Activated CD8-positive, alpha-beta T cell treated with anti-CD3 and anti-CD28 coated beads, Interleukin-2, amount 10 ng/mL, durations not matched to agents 7 days and 5 days (primary cell): ENCODE results near the gene GJD3. TPM values are rescaled to one million over a fixed set of nuclear protein-coding genes. Genes with fewer than 3 reads are reported as not detected.

Experiments
- ATAC-seq: fragments of 150-1000 bp; cut with Tn5 transposase; one replicate; pipeline ENCODE4 v1.10.0; 2021; ENCODE audit warnings: moderate library complexity
- CTCF ChIA-PET: fragments of 350-600 bp; sonication (Branson Sonifier 250); formaldehyde crosslinking; loops from one replicate; lab custom pipeline; 2021; ENCODE audit warnings: antibody characterized with exemption; lab: Charles Lee
- POLR2A ChIA-PET: fragments of 350-600 bp; sonication (Branson Sonifier 250); formaldehyde crosslinking; loops from one replicate; lab custom pipeline; 2021; ENCODE audit warnings: antibody characterized with exemption; lab: Charles Lee
- DNase-seq: peaks from one replicate; pipeline ENCODE4 v3.0.0-alpha.2; 2020
- H3K27ac Mint-ChIP-seq: one replicate; pipeline ENCODE4 v1.8.0; 2021; ENCODE audit warnings: mild to moderate bottlenecking, mixed read lengths
- H3K27me3 Mint-ChIP-seq: one replicate; pipeline ENCODE4 v1.8.0; 2021; ENCODE audit warnings: low read depth, mixed read lengths
- H3K36me3 Mint-ChIP-seq: one replicate; pipeline ENCODE4 v1.8.0; 2021; ENCODE audit warnings: low read depth, mixed read lengths
- H3K4me1 Mint-ChIP-seq: one replicate; pipeline ENCODE4 v1.8.0; 2021; ENCODE audit warnings: low read depth, mixed read lengths
- H3K4me3 Mint-ChIP-seq: one replicate; pipeline ENCODE4 v1.8.0; 2021; ENCODE audit warnings: mild to moderate bottlenecking, mixed read lengths
- H3K9me3 Mint-ChIP-seq: one replicate; pipeline ENCODE4 v1.8.0; 2022; ENCODE audit warnings: mixed read lengths; ENCODE audit not compliant: insufficient read depth
- total RNA-seq, 2 experiments: library from RNA; stranded (reverse); gene quantifications; one replicate each; pipeline ENCODE4 v1.2.3, GENCODE V29; 2021

The GJD3 gene
- total RNA-seq, 2 experiments from 2014 or later: 0.29 TPM; not detected in 1

DNA sequence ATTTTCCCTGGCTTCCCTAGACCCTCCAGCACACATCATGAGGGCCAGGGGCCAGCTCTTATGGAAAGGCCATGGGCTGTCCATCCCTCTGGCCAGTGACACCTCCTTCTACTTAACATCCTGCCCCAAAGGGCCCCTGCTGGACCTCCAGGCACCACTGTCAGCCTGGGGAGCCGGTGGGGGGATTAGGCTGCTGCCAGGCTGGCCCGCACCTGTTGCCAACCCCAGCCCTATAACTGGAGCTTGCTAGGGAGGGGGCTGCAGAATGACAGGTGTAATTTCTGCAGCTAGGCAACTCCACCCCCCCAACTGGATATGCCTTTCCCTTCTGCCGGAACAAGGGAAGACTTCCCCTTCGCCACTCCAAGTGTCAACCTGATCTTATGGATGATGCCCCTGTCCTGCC is 43.0 kb downstream of the GJD3 start:
- Mint-ChIP-seq H3K27ac (peak overlapping the region; percentile 98), H3K27me3 (no peaks in the 10 kb centered on the region), H3K4me1 (peaks cover 77% of the 10 kb centered on the region), H3K4me3 (peak overlapping the region; percentile 95), H3K36me3 (peaks cover 50% of the 10 kb centered on the region), H3K9me3 (no peaks in the 10 kb centered on the region)
- ATAC-seq: no peak
- ChIA-PET CTCF (interaction anchor here (0.7 to 7.3 kb wide), 6 partner anchors 14 to 212 kb away, joined by 3 to 61 read pairs (median 4); no protein-coding TSS in a partner anchor), POLR2A (interaction anchor here (0.6 to 2.7 kb wide), 8 partner anchors 10 to 221 kb away, joined by 3 to 20 read pairs (median 5); partner anchors contain the start of gene RARA)
- DNase-seq: no peak

DNA sequence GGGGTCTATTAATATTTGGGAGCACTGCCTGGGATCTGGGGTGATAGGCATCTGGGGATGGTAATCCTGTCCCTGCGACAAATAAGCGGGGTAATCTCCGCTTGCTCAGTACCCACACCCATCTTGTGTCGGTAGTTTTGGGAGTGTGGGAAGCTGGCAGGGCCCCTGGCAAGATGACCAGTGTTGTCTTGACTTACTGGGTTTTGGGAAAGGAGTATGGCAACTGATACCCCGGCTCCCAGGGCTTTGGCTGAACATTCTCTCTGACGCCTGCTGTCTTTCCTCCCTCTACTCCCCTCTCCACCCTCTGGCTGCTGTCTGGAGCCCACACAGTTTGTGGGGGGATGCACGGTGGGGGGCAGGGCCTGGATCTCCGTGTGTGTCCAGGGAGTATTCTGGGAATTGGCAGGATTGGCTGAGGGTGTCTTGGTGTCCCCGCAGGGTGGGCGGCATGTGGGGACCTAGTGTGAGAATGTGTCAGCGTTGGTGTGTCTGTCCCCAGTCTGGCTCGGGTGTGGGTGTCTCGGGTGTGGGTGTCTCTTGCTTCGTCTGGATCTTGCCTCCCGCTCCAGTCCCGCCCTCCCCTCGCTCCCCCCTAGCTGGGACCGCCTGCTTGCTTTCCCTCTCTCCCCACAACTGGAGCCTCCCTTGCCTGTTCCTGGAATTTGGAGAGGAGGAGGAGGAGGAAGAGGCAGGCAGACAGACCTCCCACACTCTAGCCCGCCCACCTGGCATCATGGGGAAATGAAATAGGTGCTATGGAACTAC is 43.6 kb downstream of the GJD3 start:
- DNase-seq: peak; percentile 54
- ChIA-PET CTCF (interaction anchor here (1.0 to 7.3 kb wide), 6 partner anchors 13 to 41 kb away, joined by 4 to 61 read pairs (median 8); no protein-coding TSS in a partner anchor), POLR2A (interaction anchor here (0.6 to 2.1 kb wide), 7 partner anchors 9 to 222 kb away, joined by 3 to 16 read pairs (median 5); partner anchors contain the start of gene RARA)
- Mint-ChIP-seq H3K4me1 (peaks cover 77% of the 10 kb centered on the region), H3K27ac (peak overlapping the region; percentile 98), H3K27me3 (no peaks in the 10 kb centered on the region), H3K4me3 (peak overlapping the region; percentile 95), H3K9me3 (no peaks in the 10 kb centered on the region), H3K36me3 (peaks cover 45% of the 10 kb centered on the region)
- ATAC-seq: no peak

DNA sequence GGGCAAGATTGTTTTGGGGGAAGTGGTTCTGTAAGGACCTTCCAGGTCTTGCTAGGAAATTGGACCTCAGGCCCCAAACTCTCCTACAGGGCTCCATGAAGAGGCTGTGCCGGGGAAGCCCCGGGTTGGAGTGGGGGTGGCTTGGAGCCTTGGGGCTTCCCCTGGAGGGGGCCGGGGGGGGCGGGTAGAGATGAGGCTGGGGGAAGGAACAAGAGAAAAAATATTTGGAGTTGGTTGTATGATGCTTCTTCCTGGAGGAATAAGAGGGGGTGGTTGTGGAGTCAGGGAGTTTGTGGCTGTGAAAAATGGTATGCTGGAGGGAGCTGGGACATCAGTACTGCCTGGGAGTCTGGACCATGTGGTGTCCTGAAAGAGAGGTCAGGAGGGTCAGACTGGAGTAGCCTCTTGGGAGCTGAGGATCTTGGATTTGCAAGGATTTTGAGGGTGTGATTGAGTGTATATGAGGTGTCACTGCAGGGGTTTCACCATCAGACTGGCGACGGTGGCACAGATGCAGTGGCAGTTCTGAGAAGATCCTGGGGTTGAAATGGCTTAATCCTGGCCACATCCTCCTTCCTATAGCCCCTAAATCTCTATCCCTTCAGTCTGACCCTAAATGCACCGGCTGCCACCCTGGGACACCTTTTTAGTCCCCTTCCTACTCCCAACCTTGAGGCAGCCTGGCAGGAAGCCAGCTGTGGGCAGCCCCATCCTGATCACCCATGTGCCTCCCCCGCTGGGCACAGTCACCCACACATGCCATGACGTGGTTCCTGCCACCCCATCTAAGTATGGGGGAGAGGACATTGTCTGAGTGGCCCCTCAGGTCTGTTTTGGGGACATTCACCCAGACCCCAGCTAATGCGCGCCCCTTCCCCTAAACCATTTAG is 44.6 kb downstream of the GJD3 start:
- Mint-ChIP-seq H3K27me3 (no peaks in the 10 kb centered on the region), H3K4me3 (peak overlapping the region; percentile 95), H3K9me3 (no peaks in the 10 kb centered on the region), H3K36me3 (peaks cover 43% of the 10 kb centered on the region), H3K4me1 (peaks cover 76% of the 10 kb centered on the region), H3K27ac (peak overlapping the region; percentile 98)
- POLR2A ChIA-PET: interaction anchor here (1.2 to 2.0 kb wide), 5 partner anchors 9 to 32 kb away, joined by 3 to 10 read pairs (median 5); partner anchors contain the start of genes CDC6 and RARA
- DNase-seq (peak; percentile 65), ATAC-seq (no peak)
- CTCF ChIA-PET: interaction anchor here (1.0 to 7.3 kb wide), 10 partner anchors 7 to 42 kb away, joined by 3 to 61 read pairs (median 4); partner anchors contain the start of gene RARA

DNA sequence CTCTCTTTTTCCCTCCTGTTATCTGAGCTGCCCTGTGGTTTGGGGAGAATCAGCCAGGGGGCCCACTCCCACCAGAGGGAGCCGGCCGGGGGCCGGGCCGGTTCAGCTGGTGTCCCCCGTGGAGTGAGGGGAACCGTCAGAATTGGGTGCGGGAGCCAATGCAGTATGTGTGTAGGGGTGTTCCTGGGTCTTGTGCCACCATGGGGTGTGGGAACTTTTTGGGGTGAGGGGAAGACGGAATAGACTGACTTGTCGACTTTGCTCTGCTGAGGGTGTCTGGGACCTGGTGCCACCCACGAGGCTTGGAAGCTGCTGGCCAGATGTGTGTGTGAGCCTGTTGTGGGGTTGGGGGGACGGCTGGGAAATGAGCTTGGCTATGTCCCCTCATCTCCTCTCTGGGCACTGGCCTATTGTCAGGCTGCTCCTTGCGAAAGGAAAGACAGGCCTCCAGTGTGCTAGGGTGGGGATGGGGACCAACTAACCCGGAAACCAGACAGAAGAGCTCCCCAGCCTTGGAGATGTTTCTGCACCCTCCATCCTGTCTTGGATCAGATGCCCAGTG is 45.6 kb downstream of the GJD3 start:
- DNase-seq (no peak), ATAC-seq (no peak)
- peaks cover 38% of the 10 kb centered on the region for H3K36me3 Mint-ChIP-seq
- H3K27ac Mint-ChIP-seq: peak overlapping the region; percentile 98
- no peaks in the 10 kb centered on the region for H3K9me3 Mint-ChIP-seq
- H3K27me3 Mint-ChIP-seq: no peaks in the 10 kb centered on the region
- ChIA-PET POLR2A (interaction anchor here (0.7 to 2.0 kb wide), 9 partner anchors 8 to 100 kb away, joined by 3 to 10 read pairs (median 4); partner anchors contain the start of genes CDC6, RARA and WIPF2), CTCF (interaction anchor here (1.0 to 7.3 kb wide), 11 partner anchors 8 to 39 kb away, joined by 3 to 61 read pairs (median 4); partner anchors contain the start of gene RARA)
- peaks cover 75% of the 10 kb centered on the region for H3K4me1 Mint-ChIP-seq
- H3K4me3 Mint-ChIP-seq: peak overlapping the region; percentile 95

DNA sequence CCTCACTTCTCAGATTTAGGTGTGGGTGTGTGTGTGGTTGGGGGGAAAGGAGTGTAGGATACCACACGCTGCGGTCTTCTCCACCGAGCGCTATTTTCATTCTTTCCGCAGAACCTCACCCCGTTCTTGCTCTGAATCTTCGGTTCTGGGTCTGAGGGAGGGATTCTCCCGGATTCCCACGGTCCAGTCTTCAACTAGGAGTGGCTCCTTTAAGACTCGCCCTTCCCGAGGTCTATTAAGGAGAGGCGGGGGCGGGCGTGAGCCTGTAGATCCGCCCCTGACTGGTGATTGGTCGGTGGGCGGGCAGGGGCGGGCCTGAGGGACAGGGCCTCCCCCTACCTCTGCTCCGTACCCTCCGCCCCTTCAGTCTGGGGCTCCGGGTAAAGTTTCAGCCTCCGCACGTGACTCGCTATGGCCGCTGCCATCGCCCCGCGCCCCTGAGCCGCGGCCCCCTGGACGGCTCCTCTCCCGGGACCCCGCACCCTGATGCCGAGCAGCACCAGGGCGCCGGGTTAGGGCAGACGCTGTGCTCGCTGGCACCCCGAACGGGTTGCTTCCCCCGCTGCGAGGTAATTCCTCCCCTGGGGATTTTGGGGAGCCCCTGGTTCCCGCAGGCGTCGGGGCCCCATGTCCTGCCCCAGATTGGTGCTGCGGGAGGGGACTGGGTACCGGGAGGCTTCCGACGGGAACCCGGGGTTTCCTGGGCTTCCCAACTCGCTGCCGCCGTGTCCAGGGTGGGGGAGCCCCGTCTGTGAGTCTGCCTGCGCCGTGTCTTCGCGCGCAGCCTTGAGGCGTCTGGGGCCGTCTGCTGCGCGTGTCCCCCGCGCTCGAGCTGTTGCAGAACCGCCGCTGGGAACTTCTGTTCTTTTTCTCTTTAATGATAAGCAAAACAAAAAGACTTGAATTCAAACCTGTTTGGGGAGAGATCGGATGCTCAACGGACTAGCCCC is 46.4 kb downstream of the GJD3 start:
- peaks cover 44% of the 10 kb centered on the region for H3K36me3 Mint-ChIP-seq
- POLR2A ChIA-PET: interaction anchor here (0.7 to 1.6 kb wide), 12 partner anchors 9 to 99 kb away, joined by 3 to 10 read pairs (median 4); partner anchors contain the start of genes CDC6, RARA and WIPF2
- CTCF ChIA-PET: interaction anchor here (0.7 to 7.3 kb wide), 18 partner anchors 9 to 119 kb away, joined by 3 to 61 read pairs (median 6); partner anchors contain the start of gene RARA

DNA sequence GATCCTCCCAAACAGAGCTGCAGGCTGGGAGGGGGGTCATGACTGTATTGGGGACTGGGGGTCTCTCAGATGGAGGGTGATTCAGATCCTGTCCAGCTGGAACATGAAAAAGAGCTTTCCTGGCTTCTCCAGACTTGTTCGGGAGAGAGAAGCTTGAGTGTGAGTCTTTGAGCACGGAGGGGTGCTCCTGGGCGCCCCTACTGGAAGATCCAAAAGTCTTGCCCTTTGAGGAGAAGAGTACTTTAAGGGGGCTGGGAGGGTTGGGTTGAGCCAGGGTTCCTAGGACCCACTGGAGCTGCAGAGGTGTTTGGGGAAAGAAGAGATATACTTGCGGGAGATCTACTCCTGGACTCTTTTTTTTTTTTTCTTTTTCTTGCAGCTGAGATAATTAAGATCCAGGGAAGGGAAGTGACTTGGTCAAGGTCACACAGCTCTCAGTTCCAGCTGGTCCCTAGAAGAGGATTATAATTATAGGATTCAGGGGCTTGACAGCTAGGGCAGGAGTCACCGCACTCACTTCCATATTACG is 47.1 kb downstream of the GJD3 start:
- Mint-ChIP-seq H3K36me3 (peaks cover 41% of the 10 kb centered on the region), H3K27ac (peak overlapping the region; percentile 87), H3K4me1 (peaks cover 61% of the 10 kb centered on the region), H3K27me3 (no peaks in the 10 kb centered on the region), H3K4me3 (peak overlapping the region; percentile 95), H3K9me3 (no peaks in the 10 kb centered on the region)
- ATAC-seq (no peak), DNase-seq (peak; percentile 70)
- POLR2A ChIA-PET: interaction anchor here (0.7 to 1.3 kb wide), 6 partner anchors 10 to 29 kb away, joined by 3 to 8 read pairs (median 4); no protein-coding TSS in a partner anchor
- CTCF ChIA-PET: interaction anchor here (0.7 to 7.3 kb wide), 18 partner anchors 9 to 119 kb away, joined by 3 to 61 read pairs (median 4); no protein-coding TSS in a partner anchor

More for the DNA sequence above, 46.4 kb downstream of the GJD3 start:
- Mint-ChIP-seq H3K4me1 (peaks cover 67% of the 10 kb centered on the region), H3K27me3 (no peaks in the 10 kb centered on the region), H3K9me3 (no peaks in the 10 kb centered on the region), H3K4me3 (peak overlapping the region; percentile 95), H3K27ac (peak overlapping the region; percentile 98)
- peak; percentile 94 for DNase-seq
- ATAC-seq: peak; percentile 66

DNA sequence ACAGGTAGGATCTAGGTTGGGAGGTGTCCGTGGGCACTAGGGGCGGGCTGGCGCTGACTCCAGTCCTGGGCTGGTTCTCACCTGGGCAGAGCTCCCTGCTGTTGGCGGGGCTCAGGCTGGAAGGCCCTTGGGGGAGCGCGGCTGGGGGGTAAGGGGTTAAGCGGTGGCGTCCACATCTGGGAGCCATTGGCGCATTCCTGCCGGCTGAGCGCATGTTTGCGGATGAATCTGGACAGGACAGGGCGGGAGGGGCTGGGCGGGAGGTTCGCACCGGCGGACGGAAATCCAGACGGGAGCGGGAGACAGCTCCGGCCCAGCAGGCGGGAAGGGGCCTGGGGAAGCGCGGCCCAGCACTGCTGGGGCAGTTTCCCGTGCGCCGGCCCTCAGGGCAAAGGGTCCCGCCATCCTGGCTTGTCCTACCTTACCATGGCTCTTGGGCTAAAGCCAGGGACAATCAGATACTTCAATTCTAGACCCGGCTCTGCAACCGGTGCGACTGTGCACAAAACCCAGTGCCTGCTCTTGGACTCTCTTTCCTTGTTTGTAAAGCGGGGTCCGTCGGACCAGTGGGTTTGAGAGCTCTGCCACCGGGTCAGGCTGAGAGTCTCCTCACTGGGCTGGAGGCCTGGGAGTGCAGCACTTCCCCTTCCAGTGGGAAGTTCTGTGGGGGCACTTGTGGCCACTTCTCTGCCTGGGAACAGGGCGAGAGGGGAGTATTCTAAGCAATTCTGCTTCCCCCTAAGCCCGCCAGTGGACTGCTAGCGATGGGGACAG is 47.8 kb downstream of the GJD3 start:
- no peak for ATAC-seq
- peak overlapping the region; percentile 95 for H3K4me3 Mint-ChIP-seq
- no peak for DNase-seq
- POLR2A ChIA-PET: interaction anchor here (0.7 to 1.8 kb wide), 8 partner anchors 9 to 238 kb away, joined by 3 to 8 read pairs (median 4); no protein-coding TSS in a partner anchor
- H3K9me3 Mint-ChIP-seq: no peaks in the 10 kb centered on the region
- CTCF ChIA-PET: interaction anchor here (0.7 to 7.3 kb wide), 18 partner anchors 9 to 118 kb away, joined by 3 to 61 read pairs (median 4); no protein-coding TSS in a partner anchor
- H3K27ac Mint-ChIP-seq: peak overlapping the region; percentile 87
- H3K27me3 Mint-ChIP-seq: no peaks in the 10 kb centered on the region
- H3K36me3 Mint-ChIP-seq: peaks cover 37% of the 10 kb centered on the region
- peaks cover 57% of the 10 kb centered on the region for H3K4me1 Mint-ChIP-seq

DNA sequence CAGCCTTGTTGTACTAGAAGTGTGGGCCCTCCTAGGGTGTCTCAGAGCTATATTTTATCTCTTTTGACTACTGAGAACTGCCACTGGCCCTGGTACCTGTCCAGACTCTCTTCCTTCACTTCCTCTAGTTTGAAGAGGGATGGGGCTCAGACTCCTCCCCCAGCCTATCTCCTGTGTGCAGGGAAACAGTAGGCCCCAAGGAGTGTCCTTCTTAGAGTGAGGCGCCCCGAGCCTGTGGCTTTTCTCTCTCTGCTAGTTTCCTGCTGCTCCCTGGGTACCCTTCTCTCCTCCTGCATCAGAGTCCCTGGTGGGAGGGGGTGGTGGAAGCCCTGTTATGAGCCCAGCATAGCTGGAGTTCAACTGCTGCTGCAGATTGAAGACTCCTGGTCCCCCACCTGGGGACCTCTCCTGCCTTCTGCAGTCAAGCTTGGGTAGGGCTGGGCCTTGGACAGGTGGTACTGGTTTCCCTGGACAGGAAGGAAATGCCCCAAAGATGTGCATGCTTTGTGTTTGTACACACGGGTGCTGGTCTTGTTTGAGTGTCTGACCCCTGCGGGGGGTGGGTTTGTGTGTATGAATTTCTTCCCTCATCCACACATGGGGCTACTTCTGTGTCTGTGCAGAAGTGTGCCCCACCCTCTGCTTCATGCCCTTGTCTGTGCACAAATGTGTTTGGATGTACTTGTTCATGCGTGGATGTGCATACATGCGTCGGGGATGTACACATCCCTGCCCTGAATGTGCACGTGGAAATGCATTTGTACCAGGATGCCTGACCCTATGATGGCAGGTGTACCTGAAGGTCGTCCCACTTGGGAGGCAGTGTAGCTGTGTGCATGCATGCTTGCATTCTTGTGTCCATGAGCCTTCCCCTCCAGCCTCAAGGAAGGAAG is 48.6 kb downstream of the GJD3 start:
- peaks cover 32% of the 10 kb centered on the region for H3K36me3 Mint-ChIP-seq
- ATAC-seq (no peak), DNase-seq (peak; percentile 39)
- no peak overlapping the region for H3K4me3 Mint-ChIP-seq
- peaks cover 50% of the 10 kb centered on the region for H3K4me1 Mint-ChIP-seq
- H3K27me3 Mint-ChIP-seq: no peaks in the 10 kb centered on the region
- H3K27ac Mint-ChIP-seq: peak overlapping the region; percentile 81
- no peaks in the 10 kb centered on the region for H3K9me3 Mint-ChIP-seq
- POLR2A ChIA-PET: interaction anchor here (0.9 to 1.8 kb wide), 3 partner anchors 10 to 239 kb away, joined by 3 to 5 read pairs (median 3); no protein-coding TSS in a partner anchor
- CTCF ChIA-PET: interaction anchor here (0.7 to 7.3 kb wide), 8 partner anchors 8 to 47 kb away, joined by 3 to 61 read pairs (median 10); no protein-coding TSS in a partner anchor
